ENCODE data around the gene CISTR.
"Not testable (repeated sequence)": the region's sequence is repeated elsewhere in the genome, so short reads cannot be mapped to it uniquely, and the experiment has no call there.

CISTR gene

DNA sequence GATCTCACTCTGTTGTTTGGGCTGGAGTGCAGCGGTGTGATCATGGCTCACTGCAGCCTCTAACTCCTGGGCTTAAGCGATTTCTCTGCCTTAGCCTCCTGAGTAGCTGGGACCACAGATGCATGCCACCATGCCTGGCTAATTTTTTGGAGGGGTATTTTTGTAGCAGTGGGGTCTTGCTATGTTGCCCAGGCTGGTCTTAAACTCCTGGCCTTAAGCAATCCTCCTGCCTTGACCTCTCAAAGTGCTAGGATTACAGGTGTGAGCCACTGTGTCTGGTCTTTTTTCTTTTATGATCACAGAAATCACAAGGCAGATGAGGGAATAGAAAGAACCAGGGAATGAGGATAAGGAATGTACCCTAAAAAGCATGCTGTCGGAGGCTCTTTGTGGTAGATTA is 11.0 kb upstream of the CISTR start:
- not testable (repeated sequence) for DNase-seq (ENCODE audit: low read depth)

DNA sequence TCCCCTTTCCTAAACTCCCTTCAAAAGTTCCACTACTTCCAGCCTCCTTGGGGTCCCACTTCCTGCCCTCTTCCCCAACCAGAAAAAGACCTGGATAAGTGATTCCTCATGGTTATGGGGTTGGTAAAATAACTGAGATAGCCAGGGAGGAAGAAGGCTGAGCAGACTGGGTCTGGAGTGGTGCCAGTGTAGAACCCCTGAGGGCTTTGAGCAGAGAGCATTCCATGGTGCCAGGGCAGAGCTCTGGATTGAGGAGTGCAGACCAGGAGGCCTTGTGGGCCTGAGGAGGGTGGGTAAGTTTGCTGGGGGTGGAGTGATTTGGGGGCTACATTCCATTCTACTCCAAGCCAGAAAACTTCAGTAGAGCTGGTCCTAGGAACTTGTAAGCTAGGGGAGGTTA is 9.5 kb upstream of the CISTR start:
- DNase-seq (ENCODE audit: low read depth) = no peak

DNA sequence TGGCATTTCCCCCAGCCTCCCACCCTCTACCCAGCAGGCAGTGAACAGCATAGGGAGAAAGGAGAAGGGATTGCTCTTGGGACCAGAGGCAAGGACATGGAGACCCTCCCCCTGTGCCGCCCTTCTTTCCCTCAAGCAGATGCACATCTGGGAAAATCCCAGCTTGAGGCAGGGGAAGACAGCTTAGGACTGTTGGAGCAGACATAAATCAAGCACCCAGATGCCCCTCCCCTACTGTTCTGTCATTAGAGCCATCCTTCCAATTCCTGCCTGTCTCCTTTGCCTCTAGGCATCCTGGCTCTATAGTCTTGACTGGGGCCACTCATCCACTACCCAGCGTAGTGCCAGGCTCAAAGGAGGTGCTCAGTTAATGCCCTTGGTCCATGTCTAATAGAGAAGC is 7.5 kb upstream of the CISTR start:
- DNase-seq (ENCODE audit: low read depth) = no peak

DNA sequence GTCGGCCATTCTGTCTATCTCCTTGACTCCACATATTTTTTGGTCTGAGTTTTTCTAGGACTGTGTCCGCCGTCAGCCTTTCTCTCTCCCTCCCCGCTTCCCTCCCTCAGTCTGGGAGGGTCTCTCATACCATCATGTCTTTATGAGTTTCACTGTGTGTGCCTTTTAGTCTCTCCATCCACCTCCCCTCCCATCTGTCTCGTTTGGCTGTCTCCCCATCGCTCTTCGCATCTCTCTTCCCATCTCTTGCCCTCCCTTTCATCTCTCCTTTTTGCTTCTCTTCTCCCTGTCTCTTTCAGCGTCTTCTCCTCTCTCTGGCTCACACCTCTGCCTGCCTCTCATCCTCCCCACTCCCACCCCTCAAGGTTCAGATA is 6.9 kb upstream of the CISTR start:
- no peak for DNase-seq (ENCODE audit: low read depth)

DNA sequence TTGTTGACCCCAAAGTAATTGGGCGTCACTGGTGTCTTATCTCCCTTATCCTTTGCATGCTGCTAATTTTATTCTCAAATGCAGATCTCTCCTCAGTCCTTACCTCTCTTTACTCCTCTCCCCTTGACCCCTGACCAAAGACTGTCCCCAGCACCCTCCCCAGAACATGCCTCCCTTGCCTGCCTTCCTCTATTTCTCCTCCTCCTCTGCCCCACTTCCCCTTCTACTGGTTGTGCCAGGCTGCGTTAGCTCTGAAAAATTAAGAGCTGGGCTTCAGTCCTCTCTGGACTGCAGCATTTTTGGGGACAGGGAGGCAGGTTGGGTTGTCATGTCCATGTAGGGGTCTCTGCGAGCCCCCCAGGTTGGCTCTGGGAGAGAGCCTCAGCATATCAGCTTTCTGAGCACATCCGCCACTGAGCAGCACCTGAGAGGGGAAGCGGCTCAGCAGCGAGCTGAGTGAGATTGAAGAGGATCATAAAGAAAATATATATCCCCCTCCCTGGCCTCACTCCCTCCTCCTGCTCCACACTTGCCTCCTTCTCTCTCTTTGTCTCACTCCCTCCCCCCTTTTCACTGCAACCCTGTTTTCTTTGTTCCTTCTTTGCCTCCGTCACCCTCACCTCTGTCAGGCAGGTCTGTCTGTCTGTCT is 6.4 kb upstream of the CISTR start:
- no peak for DNase-seq (ENCODE audit: low read depth)

DNA sequence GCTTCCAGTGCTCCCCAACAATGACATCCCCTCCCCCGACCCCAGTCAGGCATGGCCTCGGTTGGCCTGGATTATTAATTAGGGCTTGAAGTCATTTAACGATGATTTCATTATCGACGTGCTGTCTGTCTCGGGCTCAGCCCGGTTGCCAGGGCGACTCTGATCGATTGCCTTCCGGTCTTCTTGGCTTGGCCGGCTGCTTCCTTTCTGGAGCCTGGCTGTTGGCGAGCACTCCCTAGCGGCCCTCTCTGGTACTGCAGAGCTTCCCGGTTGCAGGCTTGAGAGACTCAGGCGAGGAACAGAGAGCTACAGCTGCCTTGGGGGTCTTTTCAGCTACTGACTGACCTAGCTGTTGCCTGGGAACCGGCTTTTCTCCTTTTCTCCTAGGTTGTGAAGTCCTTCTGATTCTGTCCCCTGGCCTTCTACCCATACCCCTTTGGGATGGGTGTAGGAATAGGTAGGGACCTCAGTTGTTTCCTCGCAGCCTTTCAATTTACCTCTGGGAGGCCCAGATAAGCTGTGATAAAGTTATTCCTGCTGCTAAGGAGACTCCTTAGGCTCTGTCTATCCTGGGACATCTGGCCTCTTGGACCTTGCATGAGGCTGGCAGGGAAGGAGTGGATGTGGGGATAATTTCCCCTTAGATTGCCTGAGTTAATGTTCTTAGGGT is 5.5 kb upstream of the CISTR start:
- DNase-seq (ENCODE audit: low read depth) = peak; percentile 74

DNA sequence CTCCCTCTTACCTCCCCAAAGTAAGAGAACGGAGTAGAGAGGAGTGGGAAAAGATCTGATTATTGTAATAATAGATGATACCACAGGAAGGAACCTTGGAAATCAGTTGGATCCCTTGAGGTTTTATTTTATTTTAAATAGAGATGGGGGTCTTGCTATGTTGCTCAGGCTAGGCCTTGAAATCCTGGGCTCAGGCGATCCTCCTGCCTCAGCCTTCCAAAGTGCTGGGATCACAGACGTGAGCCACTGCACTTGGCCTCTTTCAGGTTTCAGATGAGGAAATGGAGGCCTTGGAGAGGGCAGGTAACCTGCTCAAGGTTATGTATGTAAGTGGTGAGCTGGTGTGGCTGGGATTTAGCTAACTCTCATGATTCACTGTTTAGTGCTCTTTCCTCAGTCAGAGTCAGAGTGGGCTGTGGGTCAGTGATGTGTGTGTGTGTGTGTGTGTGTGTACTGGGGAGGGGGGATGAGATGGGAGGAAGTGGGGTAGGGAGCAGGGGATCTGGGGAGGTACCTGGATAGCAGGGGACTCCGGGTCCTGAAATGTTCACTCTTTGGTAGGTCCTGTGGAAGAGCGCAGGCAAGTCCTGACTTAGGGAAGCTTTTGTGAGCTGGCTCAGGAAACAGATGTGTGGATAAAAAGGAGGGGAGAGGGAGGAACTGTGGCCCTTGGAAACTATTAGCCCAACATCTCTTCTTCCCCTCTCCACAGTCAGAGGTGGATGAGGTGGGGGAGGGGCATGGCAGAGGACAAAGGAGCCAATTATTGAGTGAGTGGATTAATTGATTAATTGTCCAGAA is 4.7 kb upstream of the CISTR start:
- DNase-seq (ENCODE audit: low read depth) = no peak

DNA sequence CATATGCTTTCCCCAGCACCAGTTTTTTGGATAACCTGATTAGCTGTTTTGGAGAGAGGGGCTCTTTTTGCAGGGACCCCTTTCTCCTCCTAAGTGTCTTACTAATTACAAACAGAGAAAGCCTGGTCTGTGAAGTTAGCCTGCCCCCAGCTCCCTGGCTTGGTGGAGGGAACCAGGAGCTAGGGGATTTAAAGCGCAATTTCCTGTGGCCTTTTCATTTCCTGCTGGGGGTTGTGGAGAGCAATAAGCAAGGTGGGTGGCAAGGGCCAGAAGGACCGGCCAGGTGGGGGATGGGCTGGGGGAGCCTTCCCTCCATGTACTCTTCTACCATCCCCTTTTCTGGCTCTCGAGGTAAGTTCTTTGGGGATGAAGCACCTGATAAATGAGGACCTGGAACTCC is 4.1 kb upstream of the CISTR start:
- no peak for DNase-seq (ENCODE audit: low read depth)

DNA sequence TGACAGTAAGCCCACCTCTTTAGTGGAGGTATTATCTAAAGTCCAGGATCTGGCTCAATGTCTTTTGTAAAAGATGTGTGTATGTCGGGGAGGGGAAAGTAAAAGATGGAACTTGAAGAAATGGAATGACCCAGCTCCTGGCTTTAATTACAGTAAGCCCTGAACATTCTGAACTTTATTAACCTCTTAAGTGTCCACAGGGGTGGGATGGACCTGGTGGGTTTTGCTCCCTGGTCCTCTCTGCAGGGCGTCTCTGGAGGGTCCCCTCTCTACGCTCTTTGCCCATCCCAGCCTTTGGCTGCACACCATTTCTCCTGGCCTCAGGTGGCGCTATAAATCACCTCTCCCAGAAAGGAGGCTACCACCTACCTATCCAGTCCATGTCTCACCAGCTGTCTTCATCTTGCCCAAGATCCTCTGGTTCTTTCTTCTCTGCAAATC is 3.7 kb upstream of the CISTR start:
- no peak for DNase-seq (ENCODE audit: low read depth)

DNA sequence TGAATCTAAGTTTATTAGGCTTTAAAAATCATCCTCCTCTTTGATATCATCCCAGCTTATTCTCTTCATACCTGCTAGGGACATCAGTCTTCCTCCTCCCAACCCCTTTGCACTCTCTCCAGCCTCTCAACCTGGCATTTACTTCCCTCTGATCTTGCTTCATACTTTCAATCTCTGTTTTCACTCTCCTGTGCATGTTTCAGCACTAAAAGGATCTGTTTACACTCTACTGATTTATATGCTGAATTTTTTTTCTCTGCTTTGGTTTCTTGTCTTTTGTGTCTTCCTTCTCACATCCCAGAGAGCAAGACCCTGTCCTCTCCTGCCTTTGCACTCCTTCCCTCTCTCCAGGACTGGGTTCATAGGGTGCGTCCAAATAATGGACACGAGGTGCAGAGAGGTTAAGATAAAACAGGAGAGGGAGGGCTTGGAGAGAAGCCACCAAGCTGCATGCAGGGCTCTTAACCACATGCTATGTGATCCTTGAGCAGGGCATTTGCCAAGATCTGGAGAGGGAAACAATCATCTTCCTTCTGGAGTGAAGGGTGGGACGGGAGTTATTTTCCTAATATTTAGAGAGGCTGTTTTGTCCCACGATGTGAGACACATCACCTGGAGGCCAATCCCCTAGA is 3.0 kb upstream of the CISTR start:
- DNase-seq (ENCODE audit: low read depth) = no peak

DNA sequence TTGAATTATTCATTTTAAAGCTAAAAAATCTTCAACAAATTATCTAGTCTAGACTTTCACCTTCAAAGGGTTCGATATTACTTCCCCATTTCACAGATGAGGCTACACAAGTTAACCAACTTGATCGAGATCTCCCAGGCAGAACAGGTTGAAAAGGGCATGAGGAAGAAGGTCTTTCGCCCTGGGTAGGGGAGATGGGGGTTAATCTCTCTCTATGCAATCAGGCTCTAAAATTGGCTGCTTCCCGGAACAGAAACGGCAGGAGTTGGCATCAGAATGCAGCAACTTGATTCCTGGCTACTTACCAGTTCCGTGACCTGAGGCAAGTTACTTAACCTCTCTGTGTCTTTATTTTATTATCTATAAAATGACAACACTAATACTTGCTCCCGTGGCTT is 2.4 kb upstream of the CISTR start:
- DNase-seq (ENCODE audit: low read depth) = no peak

DNA sequence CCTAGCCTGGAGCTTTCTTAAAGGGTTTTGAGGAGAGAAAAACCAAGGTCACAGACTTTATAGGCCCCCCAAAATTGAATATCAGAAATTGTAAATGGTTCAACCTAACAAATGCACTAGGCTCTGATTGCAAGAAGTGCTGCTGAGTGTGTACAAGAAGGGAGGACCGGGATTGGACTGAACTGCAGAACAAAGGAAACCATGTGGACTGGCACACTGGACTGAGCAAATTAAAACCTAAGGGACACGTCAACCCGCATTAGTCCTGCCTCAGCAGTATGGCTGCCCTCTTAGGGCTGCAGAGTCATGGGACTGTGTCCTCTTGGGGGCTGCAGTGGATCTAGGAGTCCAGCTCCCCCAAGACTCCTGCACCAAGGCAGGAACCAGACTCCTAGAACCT is 842 bp upstream of the CISTR start:
- no peak for DNase-seq (ENCODE audit: low read depth)

DNA sequence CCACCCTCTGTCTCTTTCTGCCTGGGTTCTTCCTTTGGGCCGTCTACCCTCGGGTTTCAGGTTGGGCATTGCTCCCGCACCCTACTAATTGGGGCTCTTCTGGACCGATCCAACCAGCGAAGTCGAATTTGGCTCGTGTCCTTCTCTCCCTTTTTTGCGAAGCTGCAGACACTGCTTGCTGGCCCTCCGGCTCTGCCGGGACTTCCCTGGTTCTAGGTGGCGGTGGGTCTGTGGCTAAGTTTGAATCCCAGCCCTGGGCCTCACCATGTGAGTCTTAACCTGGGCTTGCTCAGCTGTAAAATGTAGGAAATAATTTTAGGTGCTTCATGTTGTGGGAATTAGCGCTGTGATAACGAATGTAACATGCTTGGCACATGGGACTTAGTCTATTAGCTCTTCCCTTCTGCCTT is 418 bp upstream of the CISTR start:
- DNase-seq (ENCODE audit: low read depth) = no peak

DNA sequence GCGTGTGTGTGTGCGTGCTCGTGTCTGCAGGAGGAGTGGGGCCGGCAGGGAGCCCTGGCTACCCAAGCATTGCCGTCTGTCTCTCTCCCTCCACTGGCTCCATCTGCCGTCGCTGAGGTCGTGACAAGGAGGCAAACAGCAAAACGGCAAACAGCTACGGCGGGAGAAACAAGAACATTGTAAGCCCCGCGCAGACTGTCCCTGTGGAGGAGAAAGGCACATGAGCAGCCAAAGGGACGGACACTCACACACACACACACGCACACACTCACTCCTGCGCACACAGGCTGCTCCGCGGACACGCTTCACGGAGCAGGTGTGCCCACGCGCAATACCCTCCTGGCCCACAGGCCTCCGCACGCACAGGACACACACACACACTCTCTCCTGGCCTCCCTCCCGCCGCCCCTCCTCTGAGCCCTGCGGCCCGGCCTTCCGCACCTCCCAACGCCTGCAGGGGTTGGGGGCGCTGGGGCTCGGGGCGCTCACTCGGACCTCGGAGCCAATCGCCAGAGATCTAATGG is 905 bp downstream of the CISTR start:
- no peak for DNase-seq (ENCODE audit: low read depth)

DNA sequence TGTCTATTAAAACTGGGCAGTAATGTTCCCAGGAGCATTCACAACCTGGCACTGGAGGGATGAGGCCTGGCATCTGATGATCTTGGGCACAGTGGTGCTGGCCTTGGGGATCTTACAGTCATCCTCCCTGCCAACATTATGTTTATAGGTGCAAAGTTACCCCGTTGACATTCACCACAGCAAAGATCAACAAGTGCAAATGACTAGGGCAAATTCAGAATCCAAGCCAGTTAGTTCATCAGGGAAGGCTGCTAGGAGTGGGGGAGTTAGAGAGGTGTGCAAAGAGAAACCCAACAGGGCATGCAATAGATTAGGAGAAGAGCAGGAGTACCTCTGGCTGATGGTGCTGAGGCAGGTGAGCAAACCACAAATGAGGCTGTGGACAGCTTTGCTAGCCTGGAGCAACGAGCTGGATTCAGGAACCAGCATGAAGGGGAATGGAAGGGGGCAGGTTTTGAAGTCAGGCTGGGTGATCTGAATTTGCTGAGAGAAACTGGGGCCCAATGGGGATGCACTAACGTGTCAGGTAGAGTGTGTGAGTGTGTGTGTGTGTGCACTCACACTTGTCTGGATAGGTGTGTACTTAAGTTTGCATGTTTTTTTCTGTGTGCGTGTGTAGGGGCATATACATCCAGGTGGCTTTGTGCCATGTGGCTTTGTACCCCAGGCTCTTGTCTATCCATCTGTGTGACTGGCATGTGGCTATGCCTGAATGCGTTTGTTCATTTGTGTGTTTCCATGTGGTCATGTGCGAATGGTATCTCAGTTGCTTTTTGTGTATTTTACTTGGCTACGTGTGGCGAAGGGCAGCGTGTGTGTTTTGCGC is 1.6 kb downstream of the CISTR start:
- no peak for DNase-seq (ENCODE audit: low read depth)

DNA sequence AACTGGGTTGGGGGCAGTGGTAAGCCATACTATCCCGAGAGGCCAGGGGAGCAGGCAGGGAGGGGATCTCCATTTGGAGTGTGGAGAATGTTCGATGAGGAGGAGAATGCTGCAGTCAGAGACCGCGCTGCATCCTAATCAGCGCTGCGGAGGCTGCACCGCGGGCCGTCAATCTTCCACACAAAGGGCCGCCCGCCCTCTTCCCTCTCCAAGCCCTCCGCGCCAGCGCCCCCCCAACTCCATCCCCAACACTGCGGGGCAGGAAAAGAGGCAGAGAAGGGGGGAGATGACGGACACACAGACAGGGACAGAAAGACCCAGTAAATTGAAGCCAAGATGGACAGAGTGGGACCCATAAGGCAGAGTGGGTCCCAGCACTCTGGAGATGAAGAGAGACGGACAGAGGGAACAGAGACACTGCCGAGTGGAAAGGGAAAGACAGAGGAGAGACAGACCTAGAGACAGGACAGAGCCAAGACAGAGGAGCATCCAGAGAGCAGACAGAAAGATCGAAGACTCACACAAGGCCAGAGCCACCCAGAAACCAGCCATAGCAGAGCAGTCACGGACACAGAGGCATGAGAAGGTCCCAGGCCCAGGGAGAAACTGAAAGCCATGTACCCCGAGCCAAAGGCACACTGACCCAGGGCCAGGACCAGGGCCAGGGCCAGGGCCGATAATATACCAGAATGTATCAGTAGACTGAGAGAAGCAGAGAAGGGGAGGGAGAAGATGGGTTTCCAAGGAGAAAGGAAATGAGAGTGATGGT is 3.5 kb downstream of the CISTR start:
- no peak for DNase-seq (ENCODE audit: low read depth)

DNA sequence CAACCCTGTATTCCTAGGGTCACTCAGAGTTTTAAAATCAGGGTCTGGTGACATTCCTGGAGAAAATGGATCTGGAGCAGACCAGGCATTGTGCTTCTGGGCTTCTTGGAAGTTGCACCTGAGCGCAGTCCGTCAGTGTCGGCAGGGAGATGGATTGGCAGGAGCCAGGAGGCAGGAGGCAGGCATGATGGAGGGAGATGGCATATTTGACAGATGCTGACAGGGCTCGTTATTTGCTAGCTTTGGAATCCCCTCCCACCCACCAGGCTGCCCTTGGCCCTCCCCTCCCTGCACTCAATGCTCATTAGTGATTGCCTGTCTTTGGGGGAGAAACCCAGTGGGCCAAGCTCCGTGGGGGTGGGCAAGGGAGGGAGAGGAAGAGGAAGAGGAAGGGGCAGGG is 4.7 kb downstream of the CISTR start:
- DNase-seq (ENCODE audit: low read depth) = no peak

DNA sequence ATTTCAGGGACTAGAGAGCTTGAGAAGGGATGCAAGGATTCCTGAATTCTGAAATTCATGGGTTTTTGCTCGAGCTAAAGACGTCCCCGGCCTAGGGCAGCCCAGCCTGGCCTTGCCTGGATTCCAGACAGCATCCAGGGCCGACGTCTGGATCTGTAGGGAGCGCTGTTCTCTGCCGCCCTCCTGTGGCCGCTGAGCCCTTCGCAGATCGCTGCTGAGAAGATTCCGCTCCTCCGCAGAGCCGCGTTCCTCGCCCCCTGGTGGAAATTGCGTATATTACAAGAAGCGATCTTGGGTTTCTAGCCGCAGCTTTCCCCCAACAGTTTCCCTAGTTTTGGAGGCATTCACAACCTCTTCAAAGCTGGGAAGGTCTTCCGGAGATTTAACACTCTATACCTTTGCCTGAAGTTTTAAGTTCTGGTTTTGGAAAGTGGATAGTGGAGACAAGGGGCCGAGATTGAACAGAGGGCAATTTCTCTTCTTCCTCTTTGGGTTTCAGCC is 5.1 kb downstream of the CISTR start:
- peak; percentile 60 for DNase-seq (ENCODE audit: low read depth)

DNA sequence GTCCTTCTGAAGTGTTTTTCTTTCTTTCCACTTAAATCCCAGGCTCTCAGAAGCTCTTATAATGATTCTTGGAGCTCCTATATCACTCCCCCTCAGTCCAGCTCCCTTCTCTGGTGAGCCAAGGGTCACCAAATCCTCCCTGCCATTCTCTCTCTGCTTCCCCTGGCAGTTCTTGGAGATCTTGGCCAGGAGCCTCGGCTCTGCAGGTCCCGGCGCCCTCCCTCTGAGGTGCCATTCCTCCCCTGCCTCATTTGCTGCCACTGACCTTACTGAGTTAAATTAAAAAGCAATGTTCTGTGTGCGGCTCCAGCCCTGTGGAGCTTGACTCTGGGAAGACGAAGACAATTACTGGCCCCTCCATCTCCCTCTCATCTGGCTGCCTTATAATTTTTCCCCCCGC is 7.0 kb downstream of the CISTR start:
- DNase-seq (ENCODE audit: low read depth) = no peak

DNA sequence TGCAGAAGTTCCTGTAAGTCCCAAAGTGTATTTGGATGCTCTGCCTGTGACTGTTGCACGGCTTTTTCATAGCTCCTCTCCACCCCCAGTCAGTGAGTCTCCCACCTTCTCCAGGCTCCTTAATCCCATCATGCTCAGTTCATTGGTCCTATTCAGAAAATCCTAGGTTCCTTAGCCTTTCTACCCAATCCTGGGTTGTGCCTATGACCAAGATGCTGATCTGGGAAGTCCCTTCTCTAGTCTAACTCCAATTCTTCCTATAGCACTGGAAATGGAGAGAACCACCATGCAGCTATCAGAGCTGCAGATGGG is 7.7 kb downstream of the CISTR start:
- DNase-seq (ENCODE audit: low read depth) = no peak

All from stimulated activated CD8-positive, alpha-beta memory T cell treated with anti-CD3 and anti-CD28 coated beads, Interleukin-15, amount 100 ng/mL, for 24 hours (primary cell).